HUES48 (cell line): ENCODE measurements around the gene CELF1.
"Not testable (repeated sequence)": the region's sequence is repeated elsewhere in the genome, so short reads cannot be mapped to it uniquely, and the experiment has no call there.

ENCODE experiments used
- H3K27ac ChIP-seq: one replicate; pipeline ENCODE4 v1.7.0; 2013; ENCODE audit warnings: low read depth, low read length, inconsistent platforms
- H3K27me3 ChIP-seq: 2 replicates; pipeline ENCODE4 v1.6.1; 2013; ENCODE audit warnings: mild to moderate bottlenecking, low read length; ENCODE audit not compliant: control insufficient read depth, insufficient read depth
- H3K36me3 ChIP-seq: 2 replicates; pipeline ENCODE4 v1.6.1; 2013; ENCODE audit warnings: low read length; ENCODE audit not compliant: control insufficient read depth, insufficient read depth
- H3K4me1 ChIP-seq: 2 replicates; pipeline ENCODE4 v1.6.1; 2013; ENCODE audit warnings: mild to moderate bottlenecking, low read length; ENCODE audit not compliant: control insufficient read depth, insufficient read depth
- H3K4me3 ChIP-seq: 2 replicates; pipeline ENCODE4 v1.5.1; 2013; ENCODE audit warnings: mild to moderate bottlenecking, low read depth, low read length
- H3K9ac ChIP-seq: 2 replicates; pipeline ENCODE4 v1.6.1; 2013; ENCODE audit warnings: mild to moderate bottlenecking, low read depth, low read length, moderate library complexity
- H3K9me3 ChIP-seq: 2 replicates; pipeline ENCODE4 v1.6.1; 2013; ENCODE audit warnings: low read length; ENCODE audit not compliant: control insufficient read depth, insufficient read depth

CELF1 gene

GRCh38 chr11:47560426-47560825, 7.5 kb upstream of the CELF1 start:
- Histone ChIP-seq H3K9me3 (no peaks in the 10 kb centered on the region), H3K27ac (no peak overlapping the region), H3K9ac (no peak overlapping the region), H3K36me3 (no peaks in the 10 kb centered on the region), H3K4me1 (no peaks in the 10 kb centered on the region), H3K4me3 (no peak overlapping the region), H3K27me3 (no peaks in the 10 kb centered on the region)

- H3K9me3 ChIP-seq, result no peaks in the 10 kb centered on the region
- no peak overlapping the region for H3K27ac ChIP-seq
- H3K4me3 ChIP-seq, result no peak overlapping the region
- H3K36me3 ChIP-seq, result no peaks in the 10 kb centered on the region
- no peak overlapping the region for H3K9ac ChIP-seq
- H3K27me3 ChIP-seq, result no peaks in the 10 kb centered on the region
- H3K4me1 ChIP-seq, result peaks cover 2% of the 10 kb centered on the region; the same call in 1 of the 2 replicates
Observed at GRCh38 chr11:47558695-47559094, 5.8 kb upstream of the CELF1 start.

GRCh38 chr11:47557004-47557403, 4.1 kb upstream of the CELF1 start:
- H3K27ac ChIP-seq, H3K27me3 ChIP-seq, H3K4me1 ChIP-seq, H3K36me3 ChIP-seq, H3K9me3 ChIP-seq, H3K9ac ChIP-seq, H3K4me3 ChIP-seq: not testable (repeated sequence)

GRCh38 chr11:47553406-47553743, 443 bp upstream of the CELF1 start:
- Histone ChIP-seq H3K27me3 (no peaks in the 10 kb centered on the region), H3K27ac (peak overlapping the region; percentile 88), H3K9me3 (no peaks in the 10 kb centered on the region), H3K4me1 (peaks cover 17% of the 10 kb centered on the region), H3K9ac (peak overlapping the region; percentile 90), H3K36me3 (peaks cover 11% of the 10 kb centered on the region; the same call in 1 of the 2 replicates), H3K4me3 (peak overlapping the region; percentile 100)

- Histone ChIP-seq H3K9ac (peak overlapping the region; percentile 98), H3K4me3 (peak overlapping the region; percentile 100), H3K27ac (peak overlapping the region; percentile 94), H3K9me3 (no peaks in the 10 kb centered on the region), H3K27me3 (no peaks in the 10 kb centered on the region), H3K36me3 (peaks cover 14% of the 10 kb centered on the region; the same call in 1 of the 2 replicates), H3K4me1 (peaks cover 17% of the 10 kb centered on the region)
Observed at GRCh38 chr11:47552056-47552565, 821 bp downstream of the CELF1 start.

- Histone ChIP-seq H3K27ac (peak overlapping the region; percentile 82), H3K9ac (no peak overlapping the region), H3K4me3 (peak overlapping the region; percentile 100), H3K27me3 (no peaks in the 10 kb centered on the region), H3K9me3 (no peaks in the 10 kb centered on the region), H3K4me1 (peaks cover 17% of the 10 kb centered on the region), H3K36me3 (peaks cover 14% of the 10 kb centered on the region; the same call in 1 of the 2 replicates)
Observed at GRCh38 chr11:47551086-47551485, 1.8 kb downstream of the CELF1 start.

- Histone ChIP-seq H3K27ac (no peak overlapping the region), H3K36me3 (peaks cover 14% of the 10 kb centered on the region; the same call in 1 of the 2 replicates), H3K4me3 (peak overlapping the region; percentile 100; the same call in 1 of the 2 replicates), H3K9me3 (no peaks in the 10 kb centered on the region), H3K9ac (no peak overlapping the region), H3K4me1 (peaks cover 17% of the 10 kb centered on the region), H3K27me3 (no peaks in the 10 kb centered on the region)
Observed at GRCh38 chr11:47550288-47551047, 2.5 kb downstream of the CELF1 start.

- H3K27ac ChIP-seq, H3K4me3 ChIP-seq, H3K9ac ChIP-seq, H3K27me3 ChIP-seq, H3K9me3 ChIP-seq: not testable (repeated sequence)
- peaks cover 13% of the 10 kb centered on the region for H3K4me1 ChIP-seq
- peaks cover 18% of the 10 kb centered on the region; the same call in 1 of the 2 replicates for H3K36me3 ChIP-seq
Observed at GRCh38 chr11:47546274-47546673, 6.7 kb downstream of the CELF1 start.

- Histone ChIP-seq H3K36me3 (peaks cover 13% of the 10 kb centered on the region; the same call in 1 of the 2 replicates), H3K27ac (no peak overlapping the region), H3K9ac (no peak overlapping the region), H3K27me3 (no peaks in the 10 kb centered on the region), H3K4me1 (peaks cover 6% of the 10 kb centered on the region; the same call in 1 of the 2 replicates), H3K4me3 (no peak overlapping the region), H3K9me3 (no peaks in the 10 kb centered on the region)
Observed at GRCh38 chr11:47545298-47545697, 7.6 kb downstream of the CELF1 start.

GRCh38 chr11:47541070-47541469, 11.9 kb downstream of the CELF1 start:
- Histone ChIP-seq H3K27me3 (no peaks in the 10 kb centered on the region), H3K4me3 (no peak overlapping the region), H3K36me3 (peaks cover 4% of the 10 kb centered on the region; the same call in 1 of the 2 replicates), H3K4me1 (peaks cover 22% of the 10 kb centered on the region), H3K9me3 (no peaks in the 10 kb centered on the region), H3K27ac (no peak overlapping the region), H3K9ac (no peak overlapping the region)

- Histone ChIP-seq H3K4me1 (peaks cover 22% of the 10 kb centered on the region), H3K27me3 (no peaks in the 10 kb centered on the region), H3K27ac (no peak overlapping the region), H3K9ac (no peak overlapping the region), H3K36me3 (peaks cover 7% of the 10 kb centered on the region; the same call in 1 of the 2 replicates), H3K4me3 (no peak overlapping the region), H3K9me3 (no peaks in the 10 kb centered on the region)
Observed at GRCh38 chr11:47539681-47540039, 13.3 kb downstream of the CELF1 start.
